Left ventricle myocardium inferior (tissue), 1 donor: Measurements from ENCODE around the gene DNLZ. TPM values are rescaled to one million over a fixed set of nuclear protein-coding genes. Genes with fewer than 3 reads are reported as not detected.

Experiments
- DNase-seq: peaks from one replicate; pipeline ENCODE4 v3.0.0-alpha.2; 2020
- H3K27ac ChIP-seq: fragments of 200-600 bp; replicated peaks from 2 replicates; pipeline ENCODE4 v1.8.0; 2021
- H3K27me3 ChIP-seq: fragments of 200-600 bp; 2 replicates; pipeline ENCODE4 v1.8.0; 2021; ENCODE audit warnings: low read depth
- H3K36me3 ChIP-seq: fragments of 200-600 bp; 2 replicates; pipeline ENCODE4 v1.8.0; 2021
- H3K4me1 ChIP-seq: fragments of 200-600 bp; 2 replicates; pipeline ENCODE4 v1.8.0; 2021
- H3K4me3 ChIP-seq: fragments of 200-600 bp; 2 replicates; pipeline ENCODE4 v1.8.0; 2021; ENCODE audit warnings: mild to moderate bottlenecking, moderate library complexity
- H3K9me3 ChIP-seq: fragments of 200-600 bp; replicated peaks from 2 replicates; pipeline ENCODE4 v1.8.0; 2021
- CTCF ChIP-seq: fragments of 200-600 bp; IDR thresholded peaks from 2 replicates; pipeline ENCODE4 v1.8.0; 2021; ENCODE audit warnings: antibody characterized with exemption, mild to moderate bottlenecking, borderline replicate concordance
- intact Hi-C: fragments of 100-400 bp; cut with micrococcal nuclease; formaldehyde crosslinking; loops from one replicate; pipeline ENCODE4 v1.11.0; 2022
- long read RNA-seq: library from polyadenylated mRNA; unstranded; transcript quantifications from one replicate; pipeline ENCODE4 v2.0.0, GENCODE V29; 2021
- total RNA-seq: library from RNA; stranded (reverse); fragmentation: NEBNext Ultra II Directional; extraction: Animal tissue kit (Norgen Biotek cat#: 25700); gene quantifications from one replicate; pipeline ENCODE4 v1.2.1, GENCODE V29; 2021
- donor health status: DM: no; HTN: yes; CAD: no; lungs with severe emphysema.

The DNLZ gene
- 37.6 TPM for total RNA-seq
- long read RNA-seq, transcript DNLZ-201 (3 exons, 724 nt), result major isoform, 35 of 39 reads
- long read RNA-seq, partial matches to known transcripts, result 2 of 39 reads
- long read RNA-seq, other reads (novel, unspliced or antisense), result 2 of 39 reads

DNA sequence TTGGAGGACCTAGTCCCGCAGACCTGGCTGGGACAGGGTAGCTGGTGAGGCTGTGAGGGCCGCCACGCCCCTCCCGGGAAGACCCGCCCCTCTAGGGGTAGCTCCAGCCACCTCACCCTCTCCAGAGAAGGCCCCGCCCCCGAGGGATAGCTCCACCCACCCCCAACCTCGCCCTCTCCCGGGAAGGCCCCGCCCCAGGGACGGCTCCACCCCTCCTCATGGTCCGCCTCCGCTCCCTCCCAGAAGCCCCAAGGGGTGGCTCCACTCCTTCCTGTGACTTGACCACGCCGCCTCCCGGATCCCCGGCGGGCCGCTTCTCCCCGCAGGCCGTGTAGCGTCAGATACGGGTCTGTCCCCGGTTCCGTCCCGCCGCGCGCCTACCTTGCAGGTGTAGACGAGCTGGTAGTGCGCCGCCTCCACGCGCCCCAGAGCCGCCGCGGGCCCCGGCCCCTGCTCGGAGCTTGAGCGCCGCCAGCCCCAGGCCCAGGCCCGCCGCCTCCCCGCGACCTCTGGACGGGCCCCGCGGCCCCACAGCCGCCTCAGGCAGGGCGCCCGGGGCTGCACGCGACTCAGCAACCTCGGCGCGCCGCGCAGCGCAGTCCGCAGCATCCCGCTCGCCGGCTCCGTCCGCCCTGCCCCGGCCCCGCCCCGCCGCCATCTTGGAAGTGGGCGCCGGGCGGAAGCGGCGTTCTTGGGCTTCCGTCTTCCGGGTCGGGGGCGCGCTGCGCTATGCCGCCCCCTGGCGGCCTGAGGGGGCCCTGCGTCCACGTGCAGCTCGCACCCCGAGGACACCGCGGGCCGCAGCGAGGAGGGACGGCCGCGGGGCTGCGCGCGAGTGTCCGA is at the start of gene DNLZ:
Gene DNLZ (minus strand): TSS at position 639 of the 843 bp plus-strand sequence. CDS start 30 bp downstream, at position 609.
- peak; percentile 98 for TF ChIP-seq CTCF
- intact Hi-C loops, result no loop called here
- peaks cover 38% of the 10 kb centered on the region for H3K4me1 ChIP-seq

DNA sequence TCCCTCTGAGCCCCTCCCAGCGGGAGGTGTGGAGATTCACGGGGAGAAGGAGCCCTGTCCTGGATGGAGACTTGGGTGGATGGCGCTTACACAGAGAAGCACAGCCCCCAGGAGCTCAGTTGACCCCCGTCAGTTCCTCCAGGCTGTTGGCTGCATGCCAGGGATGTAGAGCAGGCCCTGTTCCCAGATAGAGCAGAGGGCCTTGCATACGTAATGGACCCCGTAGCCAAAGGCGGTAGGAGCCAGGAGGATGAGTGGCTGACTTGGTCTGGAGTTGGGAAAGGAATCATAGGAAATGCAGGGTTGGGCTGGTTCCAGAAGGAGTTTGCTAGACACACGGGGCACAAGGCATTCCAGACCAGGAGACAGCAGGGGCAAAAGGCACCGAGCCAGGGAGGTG is 49.4 kb upstream of the DNLZ start:
- Histone ChIP-seq H3K36me3 (peaks cover 59% of the 10 kb centered on the region), H3K4me1 (peaks cover 39% of the 10 kb centered on the region), H3K4me3 (no peak overlapping the region), H3K27me3 (no peaks in the 10 kb centered on the region), H3K9me3 (no peaks in the 10 kb centered on the region), H3K27ac (no peak overlapping the region)
- no peak for DNase-seq
- intact Hi-C loops, result no loop called here
- TF ChIP-seq CTCF, result no peak

More for the DNA sequence above, at the start of gene DNLZ:
- peak within 1 kb of the TSS; percentile 81 for H3K4me3 ChIP-seq
- no peaks in the 10 kb centered on the region for H3K27me3 ChIP-seq
- no peaks in the 10 kb centered on the region for H3K36me3 ChIP-seq
- H3K27ac ChIP-seq, result peak within 1 kb of the TSS; percentile 99
- DNase-seq, result peak; percentile 98
- no peaks in the 10 kb centered on the region for H3K9me3 ChIP-seq

- Histone ChIP-seq H3K9me3 (no peaks in the 10 kb centered on the region), H3K4me1 (peaks cover 39% of the 10 kb centered on the region), H3K4me3 (peak overlapping the region; percentile 97), H3K27ac (peak overlapping the region; percentile 88), H3K27me3 (no peaks in the 10 kb centered on the region), H3K36me3 (peaks cover 57% of the 10 kb centered on the region)
- intact Hi-C loops, result no loop called here
- no peak for DNase-seq
- no peak for TF ChIP-seq CTCF
Observed at GRCh38 chr9:136411378-136411777, 47.8 kb upstream of the DNLZ start.

DNA sequence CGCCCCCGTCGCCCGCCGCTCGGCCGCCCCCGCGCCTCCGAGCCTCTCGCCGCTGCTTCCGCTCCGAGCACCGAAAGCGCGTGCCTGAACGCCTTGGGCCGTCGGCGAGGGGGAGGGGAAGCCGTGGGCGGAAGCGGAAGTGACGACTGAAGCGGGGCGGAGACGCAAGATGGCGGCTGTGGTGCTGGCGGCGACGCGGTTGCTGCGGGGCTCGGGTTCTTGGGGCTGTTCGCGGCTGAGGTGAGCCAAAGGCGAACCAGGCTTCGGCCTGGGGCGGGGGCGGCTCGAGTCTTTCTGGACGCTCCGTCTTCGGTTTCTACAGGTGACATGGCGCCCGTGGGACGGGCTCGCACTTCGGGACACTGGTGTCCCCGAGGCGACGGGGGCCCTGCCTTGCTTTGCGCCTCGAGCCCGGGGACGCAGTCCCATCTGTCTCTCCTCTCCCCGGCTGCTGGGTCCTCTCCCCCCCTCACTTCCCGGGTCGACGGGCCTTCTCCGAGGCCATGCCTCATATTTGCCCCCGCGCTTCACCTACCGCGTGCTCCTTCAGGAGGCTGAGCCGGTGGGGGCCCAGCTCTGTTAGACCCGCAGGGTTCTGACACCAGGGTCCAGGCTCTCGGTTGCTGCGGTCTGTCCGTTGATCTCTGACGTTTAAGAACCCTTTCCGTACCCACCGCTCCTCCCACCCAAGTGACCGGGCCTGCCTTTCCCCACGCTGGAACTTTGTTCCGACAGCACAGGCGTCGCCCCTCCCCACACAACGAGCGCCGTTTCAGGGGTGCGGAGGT is 47.1 kb upstream of the DNLZ start, which contains the start of the genes ENTR1 and PMPCA:
Gene ENTR1 (minus strand): TSS at position 115 of the 788 bp plus-strand sequence. CDS start 217 bp downstream, outside the sequence.
Gene PMPCA (plus strand): TSS at position 159 of the 788 bp plus-strand sequence. CDS start 11 bp downstream, at position 170.
- intact Hi-C loops, result no loop called here
- peaks cover 39% of the 10 kb centered on the region for H3K4me1 ChIP-seq
- H3K27ac ChIP-seq, result peak within 1 kb of the TSS; percentile 88
- H3K4me3 ChIP-seq, result peak within 1 kb of the TSS; percentile 97
- H3K36me3 ChIP-seq, result peaks cover 57% of the 10 kb centered on the region
- no peaks in the 10 kb centered on the region for H3K27me3 ChIP-seq
- no peaks in the 10 kb centered on the region for H3K9me3 ChIP-seq
- TF ChIP-seq CTCF, result no peak
- DNase-seq, result peak; percentile 93
